WERI-Rb-1 (cell line): ENCODE data around the gene SPIRE1.
"Not testable (repeated sequence)": the region's sequence is repeated elsewhere in the genome, so short reads cannot be mapped to it uniquely, and the experiment has no call there.

Experiments used
- DNase-seq: peaks from one replicate; pipeline ENCODE4 v3.0.0-alpha.2; 2020
- H3K27ac ChIP-seq: fragments of 250-450 bp; sonication (Bioruptor Pico); 2 replicates; pipeline ENCODE4 v1.5.1; 2020; ENCODE audit warnings: mild to moderate bottlenecking, moderate library complexity
- H3K27me3 ChIP-seq: fragments of 250-450 bp; sonication (Bioruptor Pico); 2 replicates; pipeline ENCODE4 v1.5.1; 2021; ENCODE audit warnings: mild to moderate bottlenecking, low read depth, moderate library complexity; ENCODE audit not compliant: insufficient read depth, severe bottlenecking
- H3K36me3 ChIP-seq: fragments of 250-450 bp; sonication (Bioruptor Pico); 2 replicates; pipeline ENCODE4 v1.5.1; 2020; ENCODE audit warnings: mild to moderate bottlenecking, moderate library complexity
- H3K4me3 ChIP-seq: 2 replicates; pipeline ENCODE4 v1.5.1; 2011; ENCODE audit warnings: low read depth, mild to moderate bottlenecking, control low read depth, low read length
- H3K9me3 ChIP-seq: fragments of 250-450 bp; sonication (Bioruptor Pico); 2 replicates; pipeline ENCODE4 v1.5.1; 2021; ENCODE audit warnings: mild to moderate bottlenecking, moderate library complexity; ENCODE audit not compliant: severe bottlenecking
- TF ChIP-seq, protein P1 (sequence below): IDR thresholded peaks from 2 replicates; pipeline ENCODE4 v1.5.1; 2011; ENCODE audit warnings: low read depth, mild to moderate bottlenecking, control low read depth, inconsistent platforms, low read length

SPIRE1 gene

DNA sequence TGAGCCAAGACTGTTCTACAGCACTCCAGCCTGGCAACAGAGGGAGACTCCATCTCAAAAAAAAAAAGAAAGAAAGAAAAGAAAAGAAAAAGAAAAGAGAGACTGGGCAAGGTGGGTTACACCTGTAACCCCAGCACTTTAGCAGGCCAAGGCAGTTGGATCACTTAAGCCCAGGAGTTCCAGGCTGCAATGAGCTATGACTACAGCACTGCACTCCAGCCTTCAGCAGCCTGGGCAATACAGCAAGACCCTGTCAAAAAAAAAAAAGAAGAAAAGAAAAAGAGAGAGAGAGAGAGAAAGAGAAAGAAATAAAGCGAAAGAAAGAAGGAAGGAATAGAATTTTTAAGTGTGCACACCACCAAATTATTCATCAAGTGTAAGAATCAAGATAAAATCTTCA, 2.9 kb downstream of the SPIRE1 start:
- TF ChIP-seq, protein P1, sequence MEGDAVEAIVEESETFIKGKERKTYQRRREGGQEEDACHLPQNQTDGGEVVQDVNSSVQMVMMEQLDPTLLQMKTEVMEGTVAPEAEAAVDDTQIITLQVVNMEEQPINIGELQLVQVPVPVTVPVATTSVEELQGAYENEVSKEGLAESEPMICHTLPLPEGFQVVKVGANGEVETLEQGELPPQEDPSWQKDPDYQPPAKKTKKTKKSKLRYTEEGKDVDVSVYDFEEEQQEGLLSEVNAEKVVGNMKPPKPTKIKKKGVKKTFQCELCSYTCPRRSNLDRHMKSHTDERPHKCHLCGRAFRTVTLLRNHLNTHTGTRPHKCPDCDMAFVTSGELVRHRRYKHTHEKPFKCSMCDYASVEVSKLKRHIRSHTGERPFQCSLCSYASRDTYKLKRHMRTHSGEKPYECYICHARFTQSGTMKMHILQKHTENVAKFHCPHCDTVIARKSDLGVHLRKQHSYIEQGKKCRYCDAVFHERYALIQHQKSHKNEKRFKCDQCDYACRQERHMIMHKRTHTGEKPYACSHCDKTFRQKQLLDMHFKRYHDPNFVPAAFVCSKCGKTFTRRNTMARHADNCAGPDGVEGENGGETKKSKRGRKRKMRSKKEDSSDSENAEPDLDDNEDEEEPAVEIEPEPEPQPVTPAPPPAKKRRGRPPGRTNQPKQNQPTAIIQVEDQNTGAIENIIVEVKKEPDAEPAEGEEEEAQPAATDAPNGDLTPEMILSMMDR: no peak
- DNase-seq: no peak
- H3K27me3 ChIP-seq: no peaks in the 10 kb centered on the region

DNA sequence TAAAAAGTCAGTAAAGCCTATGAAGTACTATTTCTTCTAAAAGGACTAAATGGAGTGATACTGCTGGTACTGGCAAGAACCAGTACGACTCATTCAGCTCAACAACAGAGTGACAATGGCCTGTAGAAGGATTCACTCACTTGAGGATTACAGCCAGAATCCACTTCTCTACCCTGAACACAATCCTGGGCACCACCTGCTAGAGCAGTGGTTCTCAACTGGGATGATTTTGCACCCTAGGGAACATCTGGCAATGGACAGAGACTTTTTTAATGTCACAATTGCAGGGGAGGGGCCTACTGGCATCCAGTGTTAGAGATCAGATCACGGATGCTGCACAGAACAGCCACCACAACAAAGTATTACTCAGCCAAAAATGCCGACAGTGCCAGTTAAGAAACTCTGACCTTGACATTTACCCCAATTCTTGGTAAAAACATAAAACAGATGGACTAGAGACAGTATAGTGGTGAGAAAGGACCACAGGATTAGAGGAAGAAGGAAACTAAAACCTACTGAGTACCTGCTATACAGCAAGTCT, 5.0 kb downstream of the SPIRE1 start:
- no peak overlapping the region for H3K4me3 ChIP-seq
- DNase-seq: no peak

More for the DNA sequence above, 2.9 kb downstream of the SPIRE1 start:
- Histone ChIP-seq H3K9me3 (no peaks in the 10 kb centered on the region), H3K4me3 (no peak overlapping the region), H3K36me3 (no peaks in the 10 kb centered on the region), H3K27ac (no peak overlapping the region)

DNA sequence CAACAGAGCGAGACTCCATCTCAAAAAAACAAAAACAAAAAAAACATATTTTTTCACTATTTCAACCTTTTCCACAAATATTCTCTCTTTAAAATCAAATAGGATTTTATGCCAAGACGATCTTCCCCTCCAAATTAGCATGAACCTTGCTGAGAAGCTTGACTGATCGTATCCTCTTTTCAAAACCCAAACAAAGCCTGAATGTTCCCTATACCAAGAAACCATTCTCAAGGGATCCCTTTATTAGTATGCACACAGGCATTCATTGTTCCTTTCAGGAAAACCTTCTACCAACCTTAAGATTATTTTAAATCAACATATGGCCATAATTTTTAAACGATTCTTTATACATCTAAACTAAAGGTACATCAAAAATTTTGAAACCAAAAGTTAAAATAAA, 6.3 kb downstream of the SPIRE1 start:
- Histone ChIP-seq H3K36me3 (peaks cover 3% of the 10 kb centered on the region; the same call in 1 of the 2 replicates), H3K9me3 (no peaks in the 10 kb centered on the region), H3K4me3 (no peak overlapping the region), H3K27ac (no peak overlapping the region), H3K27me3 (no peaks in the 10 kb centered on the region)
- TF ChIP-seq, protein P1: no peak
- no peak for DNase-seq

More for the DNA sequence above, 5.0 kb downstream of the SPIRE1 start:
- TF ChIP-seq, protein P1: no peak
- Histone ChIP-seq H3K27ac (no peak overlapping the region), H3K9me3 (no peaks in the 10 kb centered on the region), H3K27me3 (no peaks in the 10 kb centered on the region), H3K36me3 (peaks cover 3% of the 10 kb centered on the region; the same call in 1 of the 2 replicates)

DNA sequence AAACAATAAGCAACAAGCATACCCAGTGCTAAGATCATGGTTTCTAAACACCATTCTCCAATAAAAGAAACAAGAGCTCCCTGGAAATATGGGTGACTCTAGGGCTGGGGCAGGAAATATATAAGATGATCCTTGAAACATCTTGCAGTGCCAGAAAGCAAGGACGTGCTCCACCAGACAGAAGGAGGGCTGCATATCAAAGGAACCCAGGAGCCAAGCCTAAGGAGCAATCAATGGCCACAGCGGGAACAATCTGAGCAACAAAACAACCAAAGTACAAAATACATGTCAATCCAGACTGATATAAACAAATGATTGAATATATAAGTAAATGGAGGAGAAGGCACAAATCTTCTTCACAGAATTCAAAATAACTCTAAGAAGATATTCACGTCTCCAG, 10.1 kb downstream of the SPIRE1 start:
- TF ChIP-seq, protein P1: no peak
- DNase-seq: no peak
- no peaks in the 10 kb centered on the region for H3K27me3 ChIP-seq

DNA sequence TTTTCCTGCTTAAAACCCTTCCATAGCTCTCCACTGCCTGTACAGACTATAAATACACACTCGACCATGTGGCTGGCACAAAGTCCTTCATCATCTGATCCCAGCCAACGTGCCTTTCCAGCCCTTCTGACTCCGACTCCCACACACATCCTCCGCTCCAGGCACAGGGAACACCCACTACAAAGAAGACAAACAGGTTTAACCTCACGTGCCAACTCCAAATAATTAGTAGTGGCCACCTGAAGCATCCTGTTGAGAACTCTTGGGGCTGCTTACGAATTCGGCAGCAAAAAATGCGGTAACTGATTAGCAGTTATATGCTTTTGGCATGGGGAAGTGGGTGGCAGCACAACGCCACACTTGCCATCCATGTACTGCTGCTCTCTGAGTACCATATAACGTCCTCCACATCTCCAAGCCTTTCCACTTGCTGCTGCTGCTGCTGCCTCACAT, 12.1 kb downstream of the SPIRE1 start:
- Histone ChIP-seq H3K27ac (no peak overlapping the region), H3K4me3 (no peak overlapping the region), H3K36me3 (peaks cover 3% of the 10 kb centered on the region; the same call in 1 of the 2 replicates), H3K27me3 (no peaks in the 10 kb centered on the region), H3K9me3 (no peaks in the 10 kb centered on the region)
- DNase-seq: peak; percentile 26
- TF ChIP-seq, protein P1: no peak

More for the DNA sequence above, 10.1 kb downstream of the SPIRE1 start:
- Histone ChIP-seq H3K9me3 (no peaks in the 10 kb centered on the region), H3K36me3 (peaks cover 3% of the 10 kb centered on the region; the same call in 1 of the 2 replicates), H3K27ac (no peak overlapping the region), H3K4me3 (no peak overlapping the region)

DNA sequence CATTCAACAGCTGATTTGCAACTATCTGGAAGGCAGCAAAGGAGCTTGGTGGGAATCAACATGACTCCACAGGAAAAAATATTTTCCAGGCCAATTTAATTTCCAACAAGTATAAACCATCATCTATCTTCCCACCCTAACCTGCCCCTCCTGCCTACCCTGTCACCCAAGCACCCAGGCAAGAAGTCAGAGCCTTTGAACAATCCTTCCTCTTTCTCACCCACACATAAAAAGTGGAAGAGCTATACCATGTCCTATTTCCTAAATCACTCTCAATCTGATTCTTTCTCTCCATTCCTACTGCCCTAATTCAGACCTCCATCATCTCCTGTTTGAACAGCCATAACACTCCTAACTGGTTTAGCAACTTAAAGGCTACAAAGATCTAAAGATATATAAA, 12.7 kb downstream of the SPIRE1 start:
- H3K27me3 ChIP-seq: no peaks in the 10 kb centered on the region
- H3K4me3 ChIP-seq: no peak overlapping the region
- peaks cover 3% of the 10 kb centered on the region; the same call in 1 of the 2 replicates for H3K36me3 ChIP-seq
- H3K9me3 ChIP-seq: no peaks in the 10 kb centered on the region
- TF ChIP-seq, protein P1: no peak
- no peak for DNase-seq
- no peak overlapping the region for H3K27ac ChIP-seq

DNA sequence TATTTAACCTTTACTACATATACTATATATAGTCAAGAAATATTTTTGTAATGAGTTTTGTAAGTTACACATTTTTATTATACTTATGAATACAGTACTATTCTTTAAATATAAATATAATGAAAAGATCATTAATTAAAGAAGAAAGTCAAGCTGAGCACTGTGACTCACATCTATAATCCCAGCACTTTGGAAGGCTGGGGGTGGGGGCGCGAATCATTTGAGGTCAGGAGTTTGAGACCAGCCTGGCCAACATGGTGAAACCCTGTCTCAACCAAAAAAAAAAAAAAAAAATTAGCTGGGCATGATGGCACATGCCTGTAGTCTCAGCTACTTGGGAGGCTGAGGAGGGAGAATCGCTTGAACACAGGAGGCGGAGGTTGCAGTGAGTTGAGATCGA, 14.2 kb downstream of the SPIRE1 start:
- not testable (repeated sequence) for H3K36me3 ChIP-seq, H3K27ac ChIP-seq, H3K27me3 ChIP-seq, H3K9me3 ChIP-seq, DNase-seq, H3K4me3 ChIP-seq
